ENCODE measurements around the gene CD79B. TPM values are rescaled to one million over a fixed set of nuclear protein-coding genes. Genes with fewer than 3 reads are reported as not detected.
"Not testable (repeated sequence)": the region's sequence is repeated elsewhere in the genome, so short reads cannot be mapped to it uniquely, and the experiment has no call there.

CD79B gene
- total RNA-seq, 1 donor from 2014 or later, result 0.25 TPM

- not testable (repeated sequence) for H3K27ac ChIP-seq (ENCODE audit: low read depth, low read length); H3K27me3 Mint-ChIP-seq (ENCODE audit: low read depth, unreplicated experiment); FAIRE-seq; H3K4me1 Mint-ChIP-seq (ENCODE audit: low read depth, unreplicated experiment); H3K9me3 ChIP-seq (ENCODE audit: insufficient read depth, low read depth, low read length); H3K27ac Mint-ChIP-seq (ENCODE audit: unreplicated experiment); H3K79me2 ChIP-seq (ENCODE audit: insufficient read depth, low read length); H4K20me1 ChIP-seq (ENCODE audit: insufficient read depth, low read length); H3K4me1 ChIP-seq (ENCODE audit: insufficient read depth, low read length); H3K27me3 ChIP-seq (ENCODE audit: insufficient read depth, low read length); H2AFZ ChIP-seq (ENCODE audit: low read depth, low read length); H3K9ac ChIP-seq (ENCODE audit: low read length); H3K4me3 Mint-ChIP-seq (ENCODE audit: unreplicated experiment); H3K36me3 Mint-ChIP-seq (ENCODE audit: low read depth, unreplicated experiment); H3K4me3 ChIP-seq (ENCODE audit: insufficient read depth, low read depth, low read length); H3K4me2 ChIP-seq (ENCODE audit: low read length); DNase-seq (ENCODE audit: low read depth); H3K9me3 Mint-ChIP-seq (ENCODE audit: unreplicated experiment); H3K36me3 ChIP-seq (ENCODE audit: insufficient read depth, low read length)
These were observed 38.1 kb downstream of the CD79B start for GRCh38 chr17:63894021-63894420.

- not testable (repeated sequence) for H3K4me1 Mint-ChIP-seq (ENCODE audit: low read depth, unreplicated experiment); H3K27ac Mint-ChIP-seq (ENCODE audit: unreplicated experiment); H2AFZ ChIP-seq (ENCODE audit: low read depth, low read length); H3K4me1 ChIP-seq (ENCODE audit: insufficient read depth, low read length); H3K9ac ChIP-seq (ENCODE audit: low read length); H3K27me3 ChIP-seq (ENCODE audit: insufficient read depth, low read length); H3K4me3 ChIP-seq (ENCODE audit: insufficient read depth, low read depth, low read length); H3K27ac ChIP-seq (ENCODE audit: low read depth, low read length); FAIRE-seq; H3K9me3 Mint-ChIP-seq (ENCODE audit: unreplicated experiment); H4K20me1 ChIP-seq (ENCODE audit: insufficient read depth, low read length); H3K36me3 Mint-ChIP-seq (ENCODE audit: low read depth, unreplicated experiment); H3K79me2 ChIP-seq (ENCODE audit: insufficient read depth, low read length); DNase-seq (ENCODE audit: low read depth); H3K27me3 Mint-ChIP-seq (ENCODE audit: low read depth, unreplicated experiment); H3K4me2 ChIP-seq (ENCODE audit: low read length); H3K4me3 Mint-ChIP-seq (ENCODE audit: unreplicated experiment); H3K36me3 ChIP-seq (ENCODE audit: insufficient read depth, low read length); H3K9me3 ChIP-seq (ENCODE audit: insufficient read depth, low read depth, low read length)
- TF ChIP-seq CTCF (IDR thresholded peaks at IDR 0.05; ENCODE audit: insufficient read depth, low read depth, low read length), result peak; percentile 14
These were observed 39.7 kb downstream of the CD79B start for GRCh38 chr17:63892316-63893037.

DNA sequence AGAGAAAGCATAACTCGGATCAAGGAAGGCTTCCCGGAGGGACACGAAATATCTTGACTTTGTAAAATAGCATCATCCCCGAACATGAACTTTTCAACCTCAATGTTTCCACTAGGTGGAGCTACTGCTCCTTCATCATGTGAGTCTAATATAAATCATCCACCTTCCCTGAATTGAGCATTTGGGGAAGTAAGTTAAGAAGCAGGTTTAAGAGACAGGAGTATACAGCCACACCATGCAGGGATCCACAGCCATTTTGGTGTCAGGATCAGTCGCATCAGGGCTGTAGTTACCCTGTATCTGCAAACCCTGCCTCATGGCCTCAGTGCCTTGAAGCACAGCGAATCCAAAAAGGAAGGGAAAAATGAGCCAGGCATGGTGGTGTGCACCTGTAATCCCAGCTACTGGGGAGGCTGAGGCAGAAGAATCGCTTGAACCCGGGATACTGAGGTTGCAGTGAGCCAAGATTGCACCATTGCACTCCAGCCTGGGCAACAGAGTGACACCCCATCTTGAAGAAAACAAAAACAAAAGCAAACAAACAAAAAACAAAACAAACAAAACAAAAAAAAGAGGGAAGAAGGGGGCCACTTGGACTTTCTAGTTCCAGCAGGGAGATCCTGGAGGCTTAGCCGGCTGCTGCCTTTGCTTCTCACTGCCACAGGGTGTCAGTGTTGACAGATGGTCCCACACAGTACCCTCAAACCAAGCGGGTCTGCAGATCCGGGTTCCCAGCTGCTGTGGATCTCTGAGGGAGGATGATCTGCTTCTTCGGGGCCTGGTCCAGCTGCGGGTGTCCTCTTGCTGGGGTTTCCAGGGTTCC lies 42.9 kb downstream of the CD79B start:
- peak overlapping the region; percentile 23 for H3K27ac Mint-ChIP-seq (ENCODE audit: unreplicated experiment)
- not testable (repeated sequence) for DNase-seq (ENCODE audit: low read depth); H4K20me1 ChIP-seq (ENCODE audit: insufficient read depth, low read length); H3K4me3 Mint-ChIP-seq (ENCODE audit: unreplicated experiment); FAIRE-seq; H3K36me3 ChIP-seq (ENCODE audit: insufficient read depth, low read length); H3K27me3 Mint-ChIP-seq (ENCODE audit: low read depth, unreplicated experiment); H3K9ac ChIP-seq (ENCODE audit: low read length); H2AFZ ChIP-seq (ENCODE audit: low read depth, low read length); H3K9me3 ChIP-seq (ENCODE audit: insufficient read depth, low read depth, low read length); H3K4me2 ChIP-seq (ENCODE audit: low read length); H3K4me1 Mint-ChIP-seq (ENCODE audit: low read depth, unreplicated experiment); H3K79me2 ChIP-seq (ENCODE audit: insufficient read depth, low read length); H3K4me1 ChIP-seq (ENCODE audit: insufficient read depth, low read length); H3K27me3 ChIP-seq (ENCODE audit: insufficient read depth, low read length); H3K9me3 Mint-ChIP-seq (ENCODE audit: unreplicated experiment); H3K36me3 Mint-ChIP-seq (ENCODE audit: low read depth, unreplicated experiment); H3K4me3 ChIP-seq (ENCODE audit: insufficient read depth, low read depth, low read length); H3K27ac ChIP-seq (ENCODE audit: low read depth, low read length)
- TF ChIP-seq CTCF (IDR thresholded peaks at IDR 0.05; ENCODE audit: insufficient read depth, low read depth, low read length), result peak; percentile 30

DNA sequence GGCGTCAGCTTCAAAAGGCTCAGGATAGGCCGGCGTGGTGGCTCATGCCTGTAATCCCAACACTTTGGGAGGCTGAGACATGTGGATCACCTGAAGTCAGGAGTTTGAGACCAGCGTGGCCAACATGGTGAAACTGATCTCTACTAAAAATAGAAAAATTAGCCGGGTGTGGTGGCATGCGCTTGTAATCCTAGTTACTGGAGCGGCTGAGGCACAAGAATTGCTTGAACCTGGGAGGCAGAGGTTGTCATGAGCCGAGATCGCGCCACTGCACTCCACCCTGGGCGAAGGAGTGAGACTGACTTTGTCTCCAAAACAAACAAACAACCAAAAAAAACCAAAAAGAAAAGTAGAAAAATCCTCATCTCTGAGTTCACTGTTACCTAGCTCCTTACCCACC lies 47.0 kb downstream of the CD79B start:
- not testable (repeated sequence) for H3K27me3 Mint-ChIP-seq (ENCODE audit: low read depth, unreplicated experiment); FAIRE-seq

More for the DNA sequence above, 47.0 kb downstream of the CD79B start:
- not testable (repeated sequence) for H3K27ac ChIP-seq (ENCODE audit: low read depth, low read length); H3K27me3 ChIP-seq (ENCODE audit: insufficient read depth, low read length); H3K79me2 ChIP-seq (ENCODE audit: insufficient read depth, low read length); H3K4me1 Mint-ChIP-seq (ENCODE audit: low read depth, unreplicated experiment); H3K27ac Mint-ChIP-seq (ENCODE audit: unreplicated experiment); H3K9me3 Mint-ChIP-seq (ENCODE audit: unreplicated experiment); H3K4me1 ChIP-seq (ENCODE audit: insufficient read depth, low read length); H3K4me3 Mint-ChIP-seq (ENCODE audit: unreplicated experiment); H4K20me1 ChIP-seq (ENCODE audit: insufficient read depth, low read length); H2AFZ ChIP-seq (ENCODE audit: low read depth, low read length); H3K4me2 ChIP-seq (ENCODE audit: low read length); H3K9me3 ChIP-seq (ENCODE audit: insufficient read depth, low read depth, low read length); H3K4me3 ChIP-seq (ENCODE audit: insufficient read depth, low read depth, low read length); DNase-seq (ENCODE audit: low read depth); H3K9ac ChIP-seq (ENCODE audit: low read length); H3K36me3 Mint-ChIP-seq (ENCODE audit: low read depth, unreplicated experiment); H3K36me3 ChIP-seq (ENCODE audit: insufficient read depth, low read length)

All from astrocyte (in vitro differentiated cells and primary cell).